ENCODE measurements around the gene ZDHHC11.

Gene ZDHHC11

DNA sequence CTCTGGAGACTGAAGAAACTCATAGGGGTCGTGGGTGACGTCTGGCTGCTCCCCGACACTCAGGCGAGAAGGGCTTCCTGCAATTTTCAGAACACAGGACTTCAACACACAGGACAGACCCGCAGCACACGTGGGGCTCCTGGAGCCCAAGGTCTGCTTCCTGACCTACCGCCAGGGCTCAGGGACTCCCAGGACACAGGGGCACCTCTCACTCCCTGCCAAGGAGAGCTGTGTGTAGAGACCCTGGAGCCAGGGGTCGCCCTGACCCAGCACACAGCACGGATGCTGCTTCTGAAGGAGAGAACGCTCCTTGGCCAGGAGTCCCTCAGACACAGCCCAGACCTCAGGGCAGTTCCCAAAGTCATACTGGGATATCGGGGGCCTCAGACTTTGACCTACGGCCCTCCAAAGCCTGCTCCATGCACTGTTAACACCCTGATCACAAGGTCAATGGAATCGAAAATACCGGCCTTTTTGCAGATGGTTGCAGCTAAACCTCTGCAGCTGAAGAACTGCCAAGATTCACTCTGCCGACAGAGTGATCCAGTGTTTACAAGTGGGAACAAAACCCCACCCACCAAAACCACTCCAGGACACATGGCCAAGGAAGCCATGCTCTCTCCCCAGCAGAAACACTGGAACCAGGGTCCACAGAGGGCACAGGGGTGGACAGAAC, 13.8 kb upstream of the ZDHHC11 start:
- no peak for DNase-seq (ENCODE audit: extremely low read depth, insufficient read length)
- Histone ChIP-seq H3K36me3 (ENCODE audit: control insufficient read depth, insufficient read depth, low read length) (peaks cover 32% of the 10 kb centered on the region), H3K4me3 (replicated peaks; ENCODE audit: low read depth, low read length) (no peak overlapping the region), H3K27me3 (replicated peaks; ENCODE audit: control insufficient read depth, insufficient read depth, low read length) (no peaks in the 10 kb centered on the region)
- TF ChIP-seq, protein P1, sequence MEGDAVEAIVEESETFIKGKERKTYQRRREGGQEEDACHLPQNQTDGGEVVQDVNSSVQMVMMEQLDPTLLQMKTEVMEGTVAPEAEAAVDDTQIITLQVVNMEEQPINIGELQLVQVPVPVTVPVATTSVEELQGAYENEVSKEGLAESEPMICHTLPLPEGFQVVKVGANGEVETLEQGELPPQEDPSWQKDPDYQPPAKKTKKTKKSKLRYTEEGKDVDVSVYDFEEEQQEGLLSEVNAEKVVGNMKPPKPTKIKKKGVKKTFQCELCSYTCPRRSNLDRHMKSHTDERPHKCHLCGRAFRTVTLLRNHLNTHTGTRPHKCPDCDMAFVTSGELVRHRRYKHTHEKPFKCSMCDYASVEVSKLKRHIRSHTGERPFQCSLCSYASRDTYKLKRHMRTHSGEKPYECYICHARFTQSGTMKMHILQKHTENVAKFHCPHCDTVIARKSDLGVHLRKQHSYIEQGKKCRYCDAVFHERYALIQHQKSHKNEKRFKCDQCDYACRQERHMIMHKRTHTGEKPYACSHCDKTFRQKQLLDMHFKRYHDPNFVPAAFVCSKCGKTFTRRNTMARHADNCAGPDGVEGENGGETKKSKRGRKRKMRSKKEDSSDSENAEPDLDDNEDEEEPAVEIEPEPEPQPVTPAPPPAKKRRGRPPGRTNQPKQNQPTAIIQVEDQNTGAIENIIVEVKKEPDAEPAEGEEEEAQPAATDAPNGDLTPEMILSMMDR (IDR thresholded peaks at IDR 0.05; ENCODE audit: insufficient read depth, low read length, poor library complexity, severe bottlenecking) = no peak

- H3K4me3 ChIP-seq (replicated peaks; ENCODE audit: low read depth, low read length) = no peak overlapping the region
- TF ChIP-seq, protein P1 (IDR thresholded peaks at IDR 0.05; ENCODE audit: insufficient read depth, low read length, poor library complexity, severe bottlenecking) = no peak
- DNase-seq (ENCODE audit: extremely low read depth, insufficient read length) = no peak
- H3K27me3 ChIP-seq (replicated peaks; ENCODE audit: control insufficient read depth, insufficient read depth, low read length) = no peaks in the 10 kb centered on the region
- H3K36me3 ChIP-seq (ENCODE audit: control insufficient read depth, insufficient read depth, low read length) = peaks cover 29% of the 10 kb centered on the region
Observed at GRCh38 chr5:863244-863805, 12.5 kb upstream of the ZDHHC11 start.

DNA sequence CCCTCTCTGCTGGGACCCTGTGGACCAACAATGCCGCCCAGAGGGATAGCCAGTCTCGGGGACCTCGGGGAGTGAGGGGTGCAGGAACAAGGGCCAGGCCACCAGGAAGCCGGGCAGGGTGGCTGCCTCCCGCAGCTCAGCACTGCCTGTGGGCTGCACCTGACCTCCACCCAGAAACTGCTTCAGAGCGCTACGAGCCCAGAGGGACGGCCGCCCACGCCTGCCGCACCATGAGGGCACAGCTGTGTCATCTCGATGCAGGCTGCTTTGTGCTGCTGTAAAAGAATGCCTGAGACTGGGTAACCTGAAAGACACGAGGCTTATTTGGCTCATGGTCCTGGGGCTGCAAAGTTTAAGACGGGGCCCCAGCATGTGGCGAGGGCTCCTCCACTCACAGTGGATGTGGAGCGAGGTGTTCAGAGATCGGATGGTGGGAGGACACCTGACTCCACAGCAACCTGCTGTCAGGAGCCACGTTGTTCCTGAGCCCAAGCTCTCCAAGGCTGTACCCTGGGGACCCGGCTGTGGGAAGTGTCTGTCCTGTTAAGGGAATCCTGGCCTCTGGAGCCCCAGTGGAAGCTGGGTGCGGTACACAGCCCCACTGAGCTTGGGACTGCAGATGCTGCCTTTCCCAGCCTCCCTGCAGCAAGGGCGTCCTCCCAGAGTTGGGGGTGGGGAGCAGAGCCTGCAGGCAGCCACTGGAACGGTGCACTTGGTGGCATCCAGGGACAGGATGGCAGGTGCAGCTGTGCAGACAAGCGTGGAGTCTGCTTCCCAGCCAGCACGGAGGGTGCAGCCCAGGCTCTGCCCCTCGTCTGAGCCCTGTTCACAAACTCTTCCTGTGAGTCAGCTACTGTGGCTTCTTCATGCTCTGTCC, 11.8 kb upstream of the ZDHHC11 start:
- no peak overlapping the region for H3K4me3 ChIP-seq (replicated peaks; ENCODE audit: low read depth, low read length)
- DNase-seq (ENCODE audit: extremely low read depth, insufficient read length) = no peak
- peaks cover 25% of the 10 kb centered on the region for H3K36me3 ChIP-seq (ENCODE audit: control insufficient read depth, insufficient read depth, low read length)

DNA sequence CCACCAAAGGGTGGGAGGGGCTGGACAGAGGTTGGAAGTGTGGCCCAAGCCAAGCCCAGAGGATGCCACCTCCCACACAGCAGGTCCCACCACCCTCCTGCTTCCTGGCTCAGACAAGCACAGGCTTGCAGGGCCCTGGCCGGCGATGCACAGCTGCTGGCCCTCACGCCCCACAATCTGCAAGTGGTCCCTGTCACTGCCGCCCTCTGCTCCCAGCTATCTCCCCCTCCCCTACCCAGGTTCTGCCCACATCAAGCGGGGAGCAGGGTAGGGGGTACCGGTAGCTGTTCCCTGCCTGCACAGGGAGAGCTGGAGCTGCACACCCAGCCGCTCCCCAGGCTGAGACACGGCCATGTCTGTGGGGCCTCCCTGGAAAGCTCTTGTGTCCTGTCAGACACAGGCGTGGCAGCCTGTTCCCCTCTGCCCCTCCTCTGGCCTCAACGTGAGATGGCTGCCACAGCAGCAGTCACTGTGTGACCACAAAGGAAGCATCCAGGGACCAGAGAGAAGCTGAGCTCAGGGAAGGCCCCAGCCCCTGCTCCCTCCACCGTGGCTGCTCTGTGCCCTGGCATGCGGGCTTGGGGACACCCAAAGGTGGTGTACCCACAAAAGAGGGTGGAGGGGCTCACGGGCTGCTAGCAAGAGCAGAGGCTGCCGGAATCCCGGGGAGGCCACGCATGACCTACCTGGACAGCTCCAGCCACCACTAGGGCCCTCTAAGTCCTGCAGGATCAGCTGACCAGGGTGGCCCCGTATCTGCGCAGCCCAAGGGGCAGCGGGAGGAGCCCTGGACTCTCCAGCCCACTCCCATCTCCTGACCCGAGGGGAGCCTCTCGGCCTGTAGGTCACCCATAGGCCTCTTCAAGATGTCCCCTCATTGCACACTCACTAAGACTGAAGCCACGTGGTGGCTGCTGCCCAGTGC, 10.9 kb upstream of the ZDHHC11 start:
- H3K36me3 ChIP-seq (ENCODE audit: control insufficient read depth, insufficient read depth, low read length) = peaks cover 25% of the 10 kb centered on the region
- TF ChIP-seq, protein P1 (IDR thresholded peaks at IDR 0.05; ENCODE audit: insufficient read depth, low read length, poor library complexity, severe bottlenecking) = no peak

More for the DNA sequence above, 11.8 kb upstream of the ZDHHC11 start:
- H3K27me3 ChIP-seq (replicated peaks; ENCODE audit: control insufficient read depth, insufficient read depth, low read length) = no peaks in the 10 kb centered on the region
- TF ChIP-seq, protein P1 (IDR thresholded peaks at IDR 0.05; ENCODE audit: insufficient read depth, low read length, poor library complexity, severe bottlenecking) = no peak

DNA sequence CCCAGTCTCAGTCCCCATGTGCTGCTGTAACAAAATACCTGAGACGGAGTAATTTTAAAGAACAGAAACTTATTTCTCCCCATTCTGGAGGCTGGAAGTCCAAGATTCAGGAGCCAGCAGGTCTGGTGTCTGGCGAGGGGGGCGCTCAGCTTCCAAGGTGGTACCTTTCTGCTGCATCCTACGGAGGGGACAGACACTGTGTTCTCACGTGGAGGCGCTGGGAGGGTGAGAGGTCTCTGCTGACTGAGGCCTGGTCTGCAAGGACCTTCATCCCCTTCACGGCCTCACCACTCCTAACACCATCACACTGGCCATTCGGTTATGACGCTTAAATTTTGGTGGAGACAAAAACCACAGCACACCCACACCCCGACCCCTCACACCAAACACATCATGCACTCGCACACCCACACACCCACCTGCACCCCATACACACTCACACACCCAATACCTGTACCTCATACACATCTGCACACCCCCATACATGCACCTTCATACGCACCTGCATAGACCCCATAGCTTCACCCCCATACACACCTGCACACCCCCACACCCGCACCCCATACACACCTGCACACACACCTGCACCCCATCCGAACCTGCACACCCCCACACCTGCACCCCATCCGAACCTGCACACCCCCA, 9.8 kb upstream of the ZDHHC11 start:
- peaks cover 21% of the 10 kb centered on the region for H3K36me3 ChIP-seq (ENCODE audit: control insufficient read depth, insufficient read depth, low read length)
- DNase-seq (ENCODE audit: extremely low read depth, insufficient read length) = no peak
- TF ChIP-seq, protein P1 (IDR thresholded peaks at IDR 0.05; ENCODE audit: insufficient read depth, low read length, poor library complexity, severe bottlenecking) = no peak
- H3K27me3 ChIP-seq (replicated peaks; ENCODE audit: control insufficient read depth, insufficient read depth, low read length) = no peaks in the 10 kb centered on the region
- no peak overlapping the region for H3K4me3 ChIP-seq (replicated peaks; ENCODE audit: low read depth, low read length)

More for the DNA sequence above, 10.9 kb upstream of the ZDHHC11 start:
- H3K27me3 ChIP-seq (replicated peaks; ENCODE audit: control insufficient read depth, insufficient read depth, low read length) = no peaks in the 10 kb centered on the region
- no peak overlapping the region for H3K4me3 ChIP-seq (replicated peaks; ENCODE audit: low read depth, low read length)
- no peak for DNase-seq (ENCODE audit: extremely low read depth, insufficient read length)
